GM19324 (cell line): Measurements from ENCODE around the gene GNAI2.
"Not testable (repeated sequence)": the region's sequence is repeated elsewhere in the genome, so short reads cannot be mapped to it uniquely, and the experiment has no call there.

Source experiments
- ATAC-seq: cut with Tn5 transposase; IDR thresholded peaks from one replicate; pipeline ENCODE4 v1.9.1; 2021; ENCODE audit warnings: mild to moderate bottlenecking, moderate library complexity; ENCODE audit not compliant: unreplicated experiment, low FRiP score

The GNAI2 gene

DNA sequence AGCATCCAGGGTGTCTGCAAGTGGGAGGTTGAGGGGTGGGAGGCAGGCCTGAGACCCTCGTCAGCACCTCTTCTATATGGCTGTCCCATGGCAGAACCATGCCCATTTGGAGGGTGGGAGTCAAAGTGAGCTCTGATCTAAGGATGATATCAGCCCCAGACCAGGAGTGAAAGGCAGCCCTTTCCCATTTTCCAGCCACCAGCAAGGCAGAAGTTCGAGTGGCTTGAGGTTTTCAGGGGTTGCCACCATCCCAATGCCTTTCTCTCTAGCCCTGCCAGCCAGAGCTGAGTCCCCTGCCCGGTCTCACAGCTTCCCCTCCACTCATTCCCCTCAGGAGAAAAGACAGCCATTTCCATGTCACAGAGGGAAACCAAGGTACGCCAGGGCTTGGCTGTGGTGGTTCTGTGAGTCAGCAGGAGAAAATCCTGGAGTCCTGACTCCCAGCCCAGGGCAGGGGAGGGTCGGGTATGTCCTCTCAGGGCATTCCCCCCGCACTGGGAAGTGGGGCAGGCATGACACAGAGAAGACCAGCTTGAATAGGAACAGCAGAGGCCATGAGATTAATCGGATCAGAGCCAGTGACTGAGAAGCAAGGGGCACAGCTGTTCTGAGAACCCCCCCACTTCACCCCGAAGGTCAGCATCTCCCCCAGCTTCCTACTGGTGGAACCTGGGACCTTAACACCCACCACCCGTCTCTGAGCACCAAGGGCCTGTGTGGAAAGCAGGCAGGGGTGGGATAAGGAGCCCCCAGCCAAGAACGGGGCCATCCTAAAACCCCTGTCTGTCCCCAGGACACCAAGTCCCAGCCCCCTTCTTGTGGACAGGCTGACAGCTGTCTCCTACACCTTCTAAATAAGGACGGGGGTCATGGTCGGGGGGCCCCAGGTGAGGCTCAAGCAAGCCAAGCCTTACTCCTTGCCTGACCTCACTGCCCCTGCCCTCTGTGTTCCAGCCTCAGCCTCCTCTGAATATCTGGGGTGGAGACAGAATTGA lies 31.9 kb upstream of the GNAI2 start:
- no peak for ATAC-seq

DNA sequence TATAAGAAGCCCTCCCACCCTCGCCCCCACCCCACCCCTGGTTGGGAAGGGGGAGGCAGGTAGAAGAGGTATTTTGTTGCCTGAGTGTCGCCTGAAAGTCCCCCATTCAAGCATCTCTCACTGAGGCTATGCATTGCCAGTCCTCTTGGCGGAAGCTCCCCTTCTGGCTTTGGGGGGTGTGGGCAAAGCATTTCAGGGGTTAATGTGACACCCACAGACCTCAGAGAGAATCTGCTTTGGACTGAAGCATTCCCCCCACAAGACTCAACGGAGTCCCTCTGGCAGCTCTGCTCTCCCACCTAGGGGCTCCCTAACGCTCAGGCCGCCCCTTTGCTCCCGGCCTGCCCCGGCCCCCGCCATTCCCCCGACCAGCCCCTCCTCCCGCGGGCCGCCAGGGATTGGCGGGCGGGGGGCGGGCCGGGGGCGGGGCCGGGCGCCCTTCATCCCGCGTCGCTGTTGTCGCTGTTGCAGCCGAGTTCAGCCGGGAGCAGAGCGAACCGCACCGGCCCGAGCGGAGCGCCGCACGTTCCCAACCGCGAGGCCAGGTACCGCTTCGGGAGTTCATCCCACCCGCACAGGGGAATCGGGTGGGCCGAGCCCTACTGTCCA lies 31.1 kb upstream of the GNAI2 start, which contains the start of gene SLC38A3:
SLC38A3 (plus strand) TSS at position 468 of the 609 bp plus-strand sequence. CDS start 8,929 bp downstream, outside the sequence.
- no peak for ATAC-seq

DNA sequence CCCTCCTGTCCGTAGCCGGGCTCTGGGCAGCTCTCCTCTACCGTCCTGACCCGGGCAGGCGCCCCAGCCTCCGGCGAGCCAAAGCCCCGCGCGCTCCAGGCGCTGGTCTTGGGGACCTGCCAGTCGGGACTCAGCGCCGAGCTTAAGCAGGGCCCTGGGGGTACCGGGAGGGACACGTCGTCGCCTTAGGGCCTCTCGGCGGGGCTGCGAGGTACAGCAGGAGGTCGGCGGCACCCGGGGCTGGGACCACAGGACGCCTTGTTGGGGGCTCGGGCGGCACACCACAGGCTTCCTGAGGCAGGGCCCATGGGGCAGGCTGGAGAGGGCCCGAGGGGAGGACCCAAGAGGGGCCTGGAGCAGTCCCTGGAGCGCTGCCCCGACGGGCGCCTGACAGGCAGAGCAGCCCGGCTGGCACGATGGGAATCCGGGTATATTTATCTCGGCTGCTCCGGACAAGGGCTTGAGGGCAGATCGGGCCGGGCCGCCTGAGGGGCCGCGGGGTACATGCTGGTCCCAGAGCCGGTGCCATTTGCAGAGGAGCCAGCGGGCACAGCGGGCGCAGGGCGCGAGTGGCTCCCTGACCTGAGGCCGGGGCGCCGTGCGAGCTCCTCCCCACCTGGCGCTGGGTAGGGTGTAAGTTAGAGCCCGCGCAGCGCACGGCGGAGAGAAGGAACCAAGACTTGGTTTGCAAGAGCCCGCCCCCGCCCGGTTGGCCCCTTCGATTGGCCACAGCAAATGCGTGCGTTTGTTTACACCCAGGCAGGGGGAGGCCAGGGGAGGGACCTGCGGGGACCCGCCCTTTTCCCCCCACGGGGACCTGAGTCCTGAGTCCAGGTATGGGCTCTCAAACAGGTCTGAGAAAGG lies 30.4 kb upstream of the GNAI2 start:
- no peak for ATAC-seq

DNA sequence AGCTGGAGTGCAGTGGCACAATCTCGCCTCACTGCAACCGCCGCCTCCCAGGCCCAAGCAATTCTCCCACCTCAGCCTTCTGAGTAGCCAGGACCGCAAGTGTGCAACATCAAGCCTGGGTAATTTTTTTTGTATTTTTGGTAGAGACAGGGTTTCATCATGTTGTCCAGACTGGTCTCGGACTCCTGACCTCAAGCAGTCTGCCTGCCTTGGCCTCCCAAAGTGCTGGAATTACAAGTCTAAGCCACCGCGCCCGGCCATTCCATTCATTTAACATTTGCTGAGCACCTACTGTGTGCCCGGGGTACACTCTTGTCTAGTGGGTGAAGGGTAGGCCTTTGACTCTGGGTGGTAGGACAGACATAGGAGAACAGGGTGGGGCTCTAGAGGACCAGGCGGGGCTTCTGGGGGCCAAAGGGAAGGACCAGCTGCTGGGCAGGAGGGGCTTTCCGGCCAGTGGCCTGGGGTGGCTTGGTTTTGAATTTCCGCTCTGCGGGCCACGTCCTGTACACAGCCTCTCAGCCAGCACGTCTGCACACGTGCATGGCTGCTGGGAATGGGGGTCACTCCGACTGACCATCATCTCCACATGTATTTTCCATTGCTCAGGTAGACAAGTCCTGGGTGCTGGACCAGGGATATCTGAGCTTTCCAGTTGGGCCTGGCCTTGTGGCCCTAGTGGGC lies 28.5 kb upstream of the GNAI2 start:
- no peak for ATAC-seq

DNA sequence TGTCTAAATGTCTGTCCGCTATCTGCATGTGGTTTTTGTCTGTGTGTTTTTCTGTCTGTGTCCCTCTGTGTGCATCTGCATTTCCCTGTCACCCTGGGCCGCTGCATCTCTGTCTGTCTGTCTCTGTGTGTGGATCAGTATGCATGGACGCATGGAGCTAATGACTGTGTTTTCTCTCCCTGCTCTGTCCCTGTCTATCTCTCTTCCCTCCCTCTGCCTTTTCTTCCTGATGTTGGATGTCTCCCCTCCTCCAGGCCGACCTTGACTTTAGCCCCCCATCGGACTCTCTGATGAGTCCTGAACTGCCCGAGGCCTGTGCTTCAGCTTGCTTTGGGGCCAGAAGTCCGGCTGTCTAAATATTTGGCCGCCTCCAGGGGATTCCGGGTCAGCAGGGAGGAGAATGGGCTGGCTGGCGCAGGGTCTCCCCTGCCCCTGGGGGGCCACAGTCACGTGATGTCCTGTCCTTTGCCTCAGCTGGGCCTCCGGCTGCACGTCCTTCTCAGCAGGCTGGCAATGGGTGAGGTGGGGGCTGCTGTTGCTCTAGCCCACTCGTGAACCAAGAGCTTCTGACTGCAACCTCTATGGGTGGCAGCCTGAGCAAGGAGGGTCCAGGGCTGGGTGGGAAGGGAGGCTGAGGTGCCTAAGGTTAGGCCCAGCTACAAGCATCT lies 27.2 kb upstream of the GNAI2 start:
- no peak for ATAC-seq

DNA sequence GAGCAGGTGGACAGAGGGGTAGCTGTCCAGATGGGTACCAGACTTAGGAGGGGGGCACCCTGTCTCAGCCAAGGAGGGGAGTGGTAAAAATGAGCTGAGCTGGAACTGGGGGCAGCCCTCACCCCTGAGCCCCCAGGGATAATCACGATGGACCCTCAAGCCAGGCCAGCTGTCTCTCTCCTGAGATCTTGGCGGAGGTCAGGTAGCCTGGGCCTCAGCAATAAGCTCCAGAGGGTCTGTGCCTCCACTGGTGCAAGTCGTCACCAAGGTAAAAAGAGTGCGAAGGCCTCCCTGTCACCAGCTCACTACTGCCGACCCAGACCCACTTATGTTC lies 25.9 kb upstream of the GNAI2 start:
- ATAC-seq: no peak

DNA sequence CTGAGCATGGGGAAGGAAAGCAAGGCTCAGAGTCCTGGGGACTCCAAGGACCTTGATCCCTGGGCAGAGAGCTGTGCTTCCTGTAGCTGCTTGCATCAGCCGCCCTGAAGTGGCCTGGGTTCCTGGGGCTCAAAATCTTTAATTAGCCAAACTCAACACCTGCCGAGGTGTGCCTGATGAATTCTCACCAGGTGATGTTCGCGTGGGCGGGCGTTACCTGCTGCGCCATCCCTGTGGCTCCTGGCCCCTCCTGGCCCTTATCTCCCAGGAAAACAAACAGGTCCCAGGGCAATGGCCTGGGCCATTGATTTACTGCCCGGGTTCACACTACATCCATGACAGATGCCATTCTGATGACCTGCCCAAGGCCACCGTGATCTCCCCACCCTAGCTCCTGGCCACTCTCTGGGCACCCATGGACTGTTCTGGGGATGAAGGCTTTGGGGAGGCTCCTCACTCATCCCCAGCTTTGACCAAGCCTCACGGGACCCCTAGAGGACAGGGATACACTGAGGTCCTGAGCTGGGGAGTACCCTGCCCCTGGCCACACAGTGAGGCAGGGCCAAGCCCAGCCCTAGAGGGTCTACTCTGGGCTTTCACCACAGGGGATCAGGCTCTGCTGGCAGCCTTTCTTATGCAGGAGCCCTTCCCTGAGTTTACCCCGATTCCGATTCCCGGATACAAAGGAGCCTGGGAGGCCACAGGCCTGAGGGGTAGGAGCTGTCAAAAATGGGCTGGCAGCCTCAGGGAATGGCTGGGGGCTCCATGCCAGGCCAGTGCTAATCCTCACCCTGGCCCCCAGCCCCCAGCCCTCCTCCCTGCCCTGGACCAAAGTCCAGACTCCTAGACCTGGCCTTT lies 25.3 kb upstream of the GNAI2 start:
- ATAC-seq: no peak

DNA sequence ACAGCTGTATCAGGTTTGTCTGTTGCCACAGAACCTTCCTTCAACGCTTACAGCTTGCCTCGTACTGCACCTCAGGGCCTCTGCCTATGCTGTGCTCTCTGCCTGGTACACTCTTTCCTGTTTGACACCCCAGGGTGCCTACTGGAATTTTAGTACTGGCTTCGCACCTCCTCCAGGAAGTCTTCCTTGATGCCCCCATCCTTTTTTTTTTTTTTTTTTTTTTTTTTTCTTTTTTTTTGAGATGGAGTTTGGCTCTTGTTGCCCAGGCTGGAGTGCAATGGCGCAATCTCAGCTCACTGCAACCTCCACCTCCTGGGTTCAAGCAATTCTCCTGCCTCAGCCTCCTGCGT lies 24.7 kb upstream of the GNAI2 start:
- not testable (repeated sequence) for ATAC-seq

DNA sequence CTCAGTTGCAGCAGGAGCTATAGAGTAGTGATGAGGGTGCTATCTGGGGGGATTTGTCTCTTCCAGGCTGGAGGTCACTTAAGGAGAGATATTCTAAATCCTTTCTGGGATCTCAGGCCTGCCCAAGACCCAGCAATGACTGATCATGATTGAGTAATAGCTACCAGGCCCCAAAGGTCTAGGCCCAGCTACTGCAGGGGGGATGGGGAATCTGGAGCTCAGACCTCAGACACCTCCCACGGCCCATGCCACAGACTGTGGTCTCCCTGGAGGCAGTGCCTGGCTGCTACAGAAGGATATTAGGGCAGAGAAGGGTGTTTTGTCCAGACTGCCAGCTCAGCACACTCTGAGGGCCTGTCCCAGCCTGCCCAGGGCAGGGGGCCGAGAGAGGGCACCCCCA lies 24.1 kb upstream of the GNAI2 start:
- ATAC-seq: no peak

DNA sequence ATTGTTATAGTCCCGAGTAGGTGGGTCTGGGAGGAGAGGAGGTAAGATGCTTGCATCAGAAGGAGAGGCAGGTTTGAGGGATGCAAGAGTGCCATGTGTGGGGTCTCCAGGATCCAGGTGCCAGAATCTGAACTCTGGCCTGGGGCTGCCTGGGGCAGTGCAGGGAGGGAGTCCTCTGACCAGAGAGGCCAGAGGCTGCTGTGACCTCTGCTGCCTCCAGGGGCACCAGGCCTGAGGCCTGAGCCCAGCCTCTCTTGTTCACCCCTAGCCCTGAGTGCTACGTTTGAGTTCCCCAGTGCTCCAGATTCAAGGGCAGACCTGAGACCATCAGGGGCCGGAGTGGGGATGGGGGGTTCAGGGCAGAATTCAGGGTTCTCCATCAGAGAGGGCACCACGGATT lies 23.5 kb upstream of the GNAI2 start:
- no peak for ATAC-seq

DNA sequence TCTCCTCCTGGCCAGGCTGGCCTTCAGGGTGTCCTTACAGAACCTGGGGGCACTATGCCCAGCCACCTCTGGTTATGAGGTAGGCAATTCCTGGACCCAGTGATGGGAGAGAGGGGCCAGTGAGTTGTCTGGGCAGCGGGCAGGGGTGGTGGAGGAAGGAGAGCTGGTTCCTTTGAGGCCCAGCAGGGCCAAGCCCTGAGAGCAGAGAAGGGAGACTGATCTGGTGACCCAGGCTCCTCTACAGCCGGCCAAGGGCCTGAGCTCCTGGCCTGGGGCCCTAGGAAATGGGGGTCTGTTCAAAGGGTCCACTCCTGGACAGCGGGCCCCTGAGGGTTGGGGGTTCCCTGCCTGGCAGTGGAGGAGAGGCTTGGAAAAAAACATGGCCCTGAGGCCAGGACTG lies 23.0 kb upstream of the GNAI2 start:
- no peak for ATAC-seq

DNA sequence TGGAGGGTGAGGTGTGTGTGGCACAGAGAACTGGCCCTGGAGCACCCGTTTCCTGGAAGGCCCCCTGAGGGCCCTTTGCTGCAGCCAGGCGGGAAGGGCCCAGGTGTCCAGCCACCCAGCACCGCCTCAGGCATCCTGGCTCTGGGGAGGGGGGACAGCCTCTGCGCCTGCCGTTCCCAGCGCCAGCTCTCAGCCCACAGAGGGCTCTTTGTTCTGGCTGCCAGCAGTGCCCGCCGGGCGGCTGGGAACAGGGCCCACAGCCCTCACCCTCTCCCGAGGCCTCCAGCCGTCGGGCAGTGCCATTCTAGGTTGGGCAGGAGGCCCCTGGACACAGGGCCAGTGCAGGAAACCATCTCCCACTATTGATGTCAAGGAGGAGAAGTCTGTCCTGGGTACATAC lies 22.6 kb upstream of the GNAI2 start:
- ATAC-seq: no peak

DNA sequence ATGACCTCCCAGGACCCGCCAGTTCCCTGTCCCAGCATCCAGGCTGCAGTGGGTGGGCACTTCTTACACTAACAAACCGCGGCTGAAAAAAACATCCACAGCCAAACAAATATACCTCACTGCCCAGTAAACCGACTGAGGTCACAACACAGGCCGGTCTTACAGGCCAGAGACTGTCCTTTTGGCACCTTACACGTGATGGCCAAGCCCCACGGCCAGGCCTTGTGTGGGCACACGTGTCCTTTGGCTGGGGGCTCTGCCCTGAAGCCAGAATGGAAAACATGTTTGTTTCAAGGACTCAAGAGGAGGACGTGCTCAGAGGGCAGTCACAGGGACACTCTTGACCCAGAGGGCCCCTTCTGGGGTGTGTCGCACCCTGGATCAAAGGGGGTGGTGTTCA lies 21.2 kb upstream of the GNAI2 start:
- ATAC-seq: no peak

DNA sequence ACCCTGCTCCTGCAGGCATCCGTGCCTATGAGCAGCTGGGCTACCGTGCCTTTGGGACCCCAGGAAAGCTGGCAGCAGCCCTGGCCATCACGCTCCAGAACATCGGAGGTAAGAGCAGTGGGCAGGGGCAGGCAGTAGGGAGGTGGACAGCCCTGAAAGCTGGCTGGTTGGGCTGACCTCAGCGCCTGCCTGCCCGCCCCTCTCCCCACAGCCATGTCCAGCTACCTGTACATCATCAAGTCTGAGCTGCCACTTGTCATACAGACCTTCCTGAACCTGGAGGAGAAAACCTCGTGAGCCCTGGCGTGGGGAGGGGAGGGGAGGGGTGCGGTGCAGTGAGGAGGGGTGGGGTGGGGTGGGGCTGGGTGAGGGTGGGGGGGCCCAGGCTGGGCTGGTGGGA lies 20.5 kb upstream of the GNAI2 start:
- no peak for ATAC-seq

DNA sequence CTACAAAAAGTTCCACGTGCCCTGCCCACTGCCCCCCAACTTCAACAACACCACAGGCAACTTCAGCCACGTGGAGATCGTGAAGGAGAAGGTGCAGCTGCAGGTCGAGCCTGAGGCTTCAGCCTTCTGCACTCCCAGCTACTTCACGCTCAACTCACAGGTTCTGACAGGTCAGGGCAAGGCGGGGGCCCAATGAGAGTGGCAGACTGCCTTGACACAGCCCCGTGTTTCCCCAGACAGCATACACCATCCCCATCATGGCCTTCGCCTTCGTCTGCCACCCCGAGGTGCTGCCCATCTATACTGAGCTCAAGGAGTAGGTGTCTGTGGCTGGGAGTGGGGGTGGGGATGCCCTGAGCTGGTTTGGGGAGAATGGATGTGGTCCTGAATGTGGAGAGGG lies 18.3 kb upstream of the GNAI2 start:
- ATAC-seq: no peak

DNA sequence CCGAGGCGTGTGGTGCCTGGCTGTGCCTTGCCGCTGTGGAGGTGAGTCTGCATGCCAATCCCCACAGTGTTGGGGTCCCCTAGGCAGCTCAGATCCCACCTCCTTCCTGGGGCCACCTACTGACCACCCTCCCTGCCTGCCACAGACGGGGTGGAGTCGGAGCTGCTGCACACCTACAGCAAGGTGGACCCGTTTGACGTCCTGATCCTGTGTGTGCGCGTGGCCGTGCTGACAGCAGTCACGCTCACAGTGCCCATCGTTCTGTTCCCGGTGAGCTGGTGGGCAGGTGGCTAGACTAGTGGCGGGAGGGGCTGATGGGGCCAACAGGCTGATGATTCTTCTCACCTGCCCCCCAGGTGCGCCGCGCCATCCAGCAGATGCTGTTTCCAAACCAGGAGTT lies 17.6 kb upstream of the GNAI2 start:
- no peak for ATAC-seq

DNA sequence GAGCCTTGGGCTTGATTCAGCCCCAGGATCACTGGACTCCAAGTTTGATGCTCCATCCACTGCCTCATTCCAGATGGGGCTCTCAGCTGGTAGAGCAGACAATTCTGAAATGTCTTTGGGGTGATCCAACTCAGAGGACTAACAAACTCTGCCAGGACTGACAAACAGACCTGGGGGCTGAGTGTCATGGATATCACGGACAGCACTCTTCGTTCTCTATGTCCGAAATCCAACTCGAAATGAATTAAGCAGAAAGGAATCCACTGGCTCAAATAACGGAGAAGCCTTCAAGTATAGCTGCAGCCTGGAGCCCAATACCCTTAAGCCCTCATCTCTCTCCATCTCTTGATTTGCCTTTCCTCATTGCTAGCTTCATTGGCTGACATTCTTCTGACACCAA lies 16.7 kb upstream of the GNAI2 start:
- no peak for ATAC-seq

DNA sequence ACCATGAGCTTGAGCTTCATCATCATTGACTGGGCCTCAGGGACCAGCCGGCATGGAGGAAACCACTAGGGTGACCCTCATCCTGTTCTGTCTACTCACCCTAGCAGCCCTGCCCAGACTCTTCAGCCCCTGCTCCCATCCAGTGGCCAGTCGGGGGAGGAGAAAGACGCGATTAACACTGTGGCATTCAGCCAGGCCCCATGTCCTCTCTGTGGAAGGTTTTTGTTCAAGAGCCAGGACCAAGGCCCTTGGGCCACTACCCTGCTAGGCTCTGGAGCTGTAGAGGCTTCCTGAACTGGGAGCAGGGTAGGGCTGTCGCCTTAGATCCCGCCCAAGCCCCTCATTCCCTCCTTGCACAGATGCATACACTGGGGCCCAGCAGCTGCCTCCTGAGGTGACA lies 15.9 kb upstream of the GNAI2 start:
- ATAC-seq: no peak

DNA sequence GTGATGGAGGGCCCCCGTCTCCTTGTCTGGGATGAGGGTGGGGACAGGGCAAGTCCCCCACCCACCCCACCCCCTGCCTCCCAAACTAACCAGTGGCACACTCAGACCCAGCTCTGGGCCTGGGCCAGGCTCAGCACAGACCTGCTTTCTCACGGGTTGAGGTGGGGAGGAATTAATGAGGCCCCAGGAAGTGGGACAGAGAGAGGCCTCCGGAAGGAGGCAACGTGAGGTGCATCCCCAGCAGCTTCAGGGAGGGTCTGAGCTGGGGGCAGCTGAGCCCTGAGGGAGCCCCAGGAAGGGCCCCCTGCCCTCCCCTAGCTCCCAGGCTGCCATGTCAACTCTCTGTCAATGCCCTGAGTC lies 15.0 kb upstream of the GNAI2 start:
- ATAC-seq: no peak
